ENCODE data around the gene KIAA0825. TPM values are rescaled to one million over a fixed set of nuclear protein-coding genes. Genes with fewer than 3 reads are reported as not detected.

Gene KIAA0825
- total RNA-seq, 1 experiment from 2014 or later, result 0.07 TPM

GRCh38 chr5:94544875-94545547, 73.4 kb downstream of the KIAA0825 start:
- H3K4me3 ChIP-seq (ENCODE audit: low read length), result no peak overlapping the region
- no peak overlapping the region for H3K9ac ChIP-seq (ENCODE audit: low read length)
- no peaks in the 10 kb centered on the region for H3K79me2 ChIP-seq (ENCODE audit: low read length)
- H3K9me3 ChIP-seq (ENCODE audit: low read length), result 0 out of 2 replicates have a peak, but pooled peaks cover 6% of the 10 kb centered on the region
- no peaks in the 10 kb centered on the region for H4K20me1 ChIP-seq (ENCODE audit: low read length)
- BruUV-seq (replicated peaks), result no TSS peak
- DNase-seq (no peak), ATAC-seq (no peak)
- ChIA-PET CTCF (no interaction called here), POLR2A (ENCODE audit: unreplicated experiment) (no interaction called here)
- no peaks in the 10 kb centered on the region for H3K9me2 ChIP-seq (replicated peaks; ENCODE audit: low read length)
- no peak overlapping the region for H3K4me2 ChIP-seq (ENCODE audit: low read length)
- intact Hi-C loops (cut with micrococcal nuclease), result no loop called here
- H2AFZ ChIP-seq (ENCODE audit: low read length), result no peak overlapping the region
- no peak overlapping the region for H3K27ac ChIP-seq (ENCODE audit: low read length)
- H3K36me3 ChIP-seq (ENCODE audit: low read depth, low read length), result no peaks in the 10 kb centered on the region
- no peaks in the 10 kb centered on the region for H3K27me3 ChIP-seq (ENCODE audit: low read length)
- no peaks in the 10 kb centered on the region for H3F3A ChIP-seq (ENCODE audit: low read length, unreplicated experiment)
- TF ChIP-seq CTCF (conservative IDR thresholded peaks at IDR 0.05; ENCODE audit: low read depth, low read length) (no peak), EZH2phosphoT487 (IDR thresholded peaks at IDR 0.05; ENCODE audit: borderline replicate concordance, low read length) (no peak), EZH2 (IDR thresholded peaks at IDR 0.05; ENCODE audit: low read length, unreplicated experiment) (no peak)
- H3K4me1 ChIP-seq (ENCODE audit: insufficient read depth, low read length), result no peaks in the 10 kb centered on the region

DNA sequence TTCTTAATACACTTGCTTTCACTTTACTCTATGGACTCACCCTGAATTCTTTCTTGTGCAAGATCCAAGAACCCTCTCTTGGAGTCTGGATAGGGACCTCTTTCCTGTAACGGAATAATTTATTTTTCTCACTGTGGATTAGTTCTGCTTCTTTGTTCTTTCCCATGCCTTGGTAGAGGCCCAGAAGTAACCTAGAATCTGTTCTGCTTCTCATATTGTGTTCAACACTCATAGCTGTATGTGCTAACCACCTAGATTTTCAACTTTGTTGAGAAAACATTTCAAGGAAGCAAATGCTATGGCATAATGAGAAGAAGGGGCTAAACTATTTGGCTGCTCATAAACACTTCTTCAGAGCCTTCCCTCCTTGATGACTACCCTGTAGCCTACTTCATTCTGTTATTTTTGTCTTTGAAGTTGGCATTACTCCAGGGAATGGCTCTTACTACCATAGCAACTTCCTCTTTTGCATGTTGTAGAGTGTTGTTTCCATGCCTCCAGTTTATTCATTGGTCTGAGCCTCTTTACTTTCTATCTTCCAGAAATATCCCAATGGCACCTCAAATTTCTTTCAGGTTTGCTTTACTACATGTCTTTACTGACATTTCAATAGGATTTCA, 74.3 kb downstream of the KIAA0825 start:
- no TSS peak for BruUV-seq (replicated peaks)
- intact Hi-C loops (cut with micrococcal nuclease), result no loop called here

More for the DNA sequence above, 74.3 kb downstream of the KIAA0825 start:
- DNase-seq (no peak), ATAC-seq (no peak)
- no peak overlapping the region for H3K4me2 ChIP-seq (ENCODE audit: low read length)
- TF ChIP-seq EZH2 (IDR thresholded peaks at IDR 0.05; ENCODE audit: low read length, unreplicated experiment), result no peak
- TF ChIP-seq CTCF (conservative IDR thresholded peaks at IDR 0.05; ENCODE audit: low read depth, low read length), result no peak
- no peak for TF ChIP-seq EZH2phosphoT487 (IDR thresholded peaks at IDR 0.05; ENCODE audit: borderline replicate concordance, low read length)
- H3K27ac ChIP-seq (ENCODE audit: low read length), result no peak overlapping the region
- H4K20me1 ChIP-seq (ENCODE audit: low read length), result no peaks in the 10 kb centered on the region
- H3K79me2 ChIP-seq (ENCODE audit: low read length), result no peaks in the 10 kb centered on the region
- no peak overlapping the region for H3K9ac ChIP-seq (ENCODE audit: low read length)
- CTCF ChIA-PET, result no interaction called here
- POLR2A ChIA-PET (ENCODE audit: unreplicated experiment), result no interaction called here
- no peak overlapping the region for H3K4me3 ChIP-seq (ENCODE audit: low read length)
- 0 out of 2 replicates have a peak, but pooled peaks cover 6% of the 10 kb centered on the region for H3K9me3 ChIP-seq (ENCODE audit: low read length)
- H2AFZ ChIP-seq (ENCODE audit: low read length), result no peak overlapping the region
- no peaks in the 10 kb centered on the region for H3K4me1 ChIP-seq (ENCODE audit: insufficient read depth, low read length)
- H3F3A ChIP-seq (ENCODE audit: low read length, unreplicated experiment), result no peaks in the 10 kb centered on the region
- H3K9me2 ChIP-seq (replicated peaks; ENCODE audit: low read length), result no peaks in the 10 kb centered on the region
- H3K27me3 ChIP-seq (ENCODE audit: low read length), result no peaks in the 10 kb centered on the region
- no peaks in the 10 kb centered on the region for H3K36me3 ChIP-seq (ENCODE audit: low read depth, low read length)

Data from PC-3 (cell line).